HCT116 (cell line): Measurements from ENCODE around the gene BAZ1B.

Source experiments
- EZH2phosphoT487 ChIP-seq: fragments of 200-600 bp; IDR thresholded peaks from 2 replicates; pipeline ENCODE4 v1.6.1; 2018; ENCODE audit warnings: antibody characterized with exemption, borderline replicate concordance
- POLR2AphosphoS5 ChIP-seq: IDR thresholded peaks from 2 replicates; pipeline ENCODE4 v1.6.1; 2011; ENCODE audit warnings: mild to moderate bottlenecking, low read depth, low read length, moderate library complexity
- SIN3A ChIP-seq: IDR thresholded peaks from 2 replicates; pipeline ENCODE4 v1.6.1; 2012; ENCODE audit warnings: low read depth
- TF ChIP-seq, protein P1 (sequence below), 3 experiments: fragments of 200-600 bp in 1 of 3; sonication (generic) in 1 of 3; IDR thresholded peaks in 2 of 3; conservative IDR thresholded peaks in 1 of 3; 2 replicates each; pipeline ENCODE4 v1.5.1; 2012 to 2017; ENCODE audit warnings: low read depth in 2 of 3, low read length in 2 of 3, antibody characterized with exemption in 1 of 3, borderline replicate concordance in 1 of 3, control low read depth in 1 of 3, mild to moderate bottlenecking in 1 of 3, mixed read lengths in 1 of 3, mixed run types in 1 of 3, moderate library complexity in 1 of 3; ENCODE audit not compliant: insufficient read depth in 1 of 3

DNA sequence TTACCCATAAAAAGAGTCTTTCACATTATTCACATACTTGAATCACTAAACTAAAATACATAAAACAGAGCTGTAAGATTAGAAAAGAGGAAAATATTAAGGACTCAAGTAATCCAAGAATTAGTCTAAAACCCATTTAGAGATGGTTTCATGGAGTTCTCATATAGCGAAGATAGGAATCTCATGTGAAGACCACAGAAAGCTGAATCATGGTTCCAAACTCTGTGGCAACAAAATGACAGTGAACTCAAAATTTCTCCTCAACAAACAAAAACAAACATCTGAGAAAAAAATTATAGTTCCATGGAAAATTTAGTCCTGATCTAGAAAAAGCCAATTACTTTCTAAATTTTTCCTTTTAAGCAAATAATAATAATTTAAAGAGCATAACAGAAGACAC lies 34.6 kb downstream of the BAZ1B start:
- TF ChIP-seq EZH2phosphoT487 (no peak), SIN3A (no peak), POLR2AphosphoS5 (no peak)
- TF ChIP-seq, protein P1, sequence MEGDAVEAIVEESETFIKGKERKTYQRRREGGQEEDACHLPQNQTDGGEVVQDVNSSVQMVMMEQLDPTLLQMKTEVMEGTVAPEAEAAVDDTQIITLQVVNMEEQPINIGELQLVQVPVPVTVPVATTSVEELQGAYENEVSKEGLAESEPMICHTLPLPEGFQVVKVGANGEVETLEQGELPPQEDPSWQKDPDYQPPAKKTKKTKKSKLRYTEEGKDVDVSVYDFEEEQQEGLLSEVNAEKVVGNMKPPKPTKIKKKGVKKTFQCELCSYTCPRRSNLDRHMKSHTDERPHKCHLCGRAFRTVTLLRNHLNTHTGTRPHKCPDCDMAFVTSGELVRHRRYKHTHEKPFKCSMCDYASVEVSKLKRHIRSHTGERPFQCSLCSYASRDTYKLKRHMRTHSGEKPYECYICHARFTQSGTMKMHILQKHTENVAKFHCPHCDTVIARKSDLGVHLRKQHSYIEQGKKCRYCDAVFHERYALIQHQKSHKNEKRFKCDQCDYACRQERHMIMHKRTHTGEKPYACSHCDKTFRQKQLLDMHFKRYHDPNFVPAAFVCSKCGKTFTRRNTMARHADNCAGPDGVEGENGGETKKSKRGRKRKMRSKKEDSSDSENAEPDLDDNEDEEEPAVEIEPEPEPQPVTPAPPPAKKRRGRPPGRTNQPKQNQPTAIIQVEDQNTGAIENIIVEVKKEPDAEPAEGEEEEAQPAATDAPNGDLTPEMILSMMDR (IDR thresholded peaks at IDR 0.05 in 2 of 3, conservative IDR thresholded peaks at IDR 0.05 in 1 of 3; ENCODE audit: borderline replicate concordance in 1 of 3, insufficient read depth in 1 of 3, low read depth in 2 of 3, low read length in 2 of 3): no peak
